NOMO-1 (cell line): ENCODE results near the gene SLC25A48.
A peak's percentile ranks its signal among the peaks of the same experiment; 100 is the strongest.
"Not testable (repeated sequence)": the region's sequence is repeated elsewhere in the genome, so short reads cannot be mapped to it uniquely, and the experiment has no call there.

ENCODE experiments used
- DNase-seq, 2 experiments: peaks; one replicate each; lab custom pipeline; 2025; ENCODE audit not compliant: unreplicated experiment in 2 of 2; lab: John Stamatoyannopoulos, UW

SLC25A48 gene

GRCh38 chr5:135829179-135829578 is 5.3 kb upstream of the SLC25A48 start:
- DNase-seq, result no peak

- peak; percentile 21 to 53 for DNase-seq
Observed at GRCh38 chr5:135829681-135830383, 4.6 kb upstream of the SLC25A48 start.

- no peak for DNase-seq
Observed at GRCh38 chr5:135830384-135830700, 4.1 kb upstream of the SLC25A48 start.

- DNase-seq, result no peak
Observed at GRCh38 chr5:135830876-135831275, 3.6 kb upstream of the SLC25A48 start.

GRCh38 chr5:135831439-135831838 is 3.0 kb upstream of the SLC25A48 start:
- DNase-seq, result no peak

GRCh38 chr5:135831851-135832555 is 2.5 kb upstream of the SLC25A48 start:
- no peak for DNase-seq

GRCh38 chr5:135832941-135833920 is 1.2 kb upstream of the SLC25A48 start:
- no peak for DNase-seq

GRCh38 chr5:135833961-135834638 is 363 bp upstream of the SLC25A48 start:
- no peak for DNase-seq

- no peak for DNase-seq
Observed at GRCh38 chr5:135835766-135836165, 1.3 kb downstream of the SLC25A48 start.

- DNase-seq, result not testable (repeated sequence)
Observed at GRCh38 chr5:135838395-135838794, 3.9 kb downstream of the SLC25A48 start.

GRCh38 chr5:135839566-135839965 is 5.1 kb downstream of the SLC25A48 start:
- DNase-seq, result no peak

GRCh38 chr5:135840959-135841358 is 6.5 kb downstream of the SLC25A48 start:
- no peak for DNase-seq

- DNase-seq, result no peak
Observed at GRCh38 chr5:135842737-135843136, 8.3 kb downstream of the SLC25A48 start.

GRCh38 chr5:135843571-135844337 is 9.3 kb downstream of the SLC25A48 start:
- DNase-seq, result no peak

GRCh38 chr5:135846311-135846710 is 11.8 kb downstream of the SLC25A48 start:
- no peak for DNase-seq

- DNase-seq, result no peak
Observed at GRCh38 chr5:135847976-135848375, 13.5 kb downstream of the SLC25A48 start.

- DNase-seq, result no peak
Observed at GRCh38 chr5:135850231-135850630, 15.8 kb downstream of the SLC25A48 start.

GRCh38 chr5:135850671-135851070 is 16.2 kb downstream of the SLC25A48 start:
- DNase-seq, result no peak

- no peak for DNase-seq
Observed at GRCh38 chr5:135851186-135851914, 16.9 kb downstream of the SLC25A48 start.
